Uterus (tissue), 4 donors: ENCODE measurements around the gene CRPPA. TPM values are rescaled to one million over a fixed set of nuclear protein-coding genes. Genes with fewer than 3 reads are reported as not detected.
A peak's percentile ranks its signal among the peaks of the same experiment; 100 is the strongest.

Experiments
- DNase-seq, 2 donors: peaks; one replicate each; pipeline ENCODE4 v3.0.0-alpha.2; 2019 to 2020
- H3K27ac ChIP-seq, 2 donors: fragments of 200-600 bp; sonication (generic); 1 replicate in 1 of 2; 2 replicates in 1 of 2; pipeline ENCODE4 v1.5.1; 2016 to 2018
- H3K27me3 ChIP-seq, 2 donors: fragments of 200-600 bp; sonication (generic); one replicate each; pipeline ENCODE4 v1.5.1; 2018 to 2019; ENCODE audit warnings: control low read depth in 1 of 2
- H3K36me3 ChIP-seq, 2 donors: fragments of 200-600 bp; sonication (generic); one replicate each; pipeline ENCODE4 v1.5.1; 2019; ENCODE audit warnings: control low read depth in 1 of 2
- H3K4me1 ChIP-seq, 2 donors: fragments of 200-600 bp; sonication (generic); one replicate each; pipeline ENCODE4 v1.5.1; 2018 to 2019; ENCODE audit warnings: control low read depth in 1 of 2
- H3K4me3 ChIP-seq, 2 donors: fragments of 200-600 bp; sonication (generic); 1 replicate in 1 of 2; 2 replicates in 1 of 2; pipeline ENCODE4 v1.5.1; 2018 to 2019; ENCODE audit warnings: mild to moderate bottlenecking in 1 of 2
- H3K9me3 ChIP-seq, 2 donors: fragments of 200-600 bp; sonication (generic); one replicate each; pipeline ENCODE4 v1.5.1; 2019; ENCODE audit warnings: control low read depth in 1 of 2
- CTCF ChIP-seq, 4 experiments: fragments of 200-600 bp in 2 of 4; fragments of 450-650 bp in 2 of 4; sonication (generic) in 2 of 4; IDR thresholded peaks; one replicate each; pipeline ENCODE4 v1.5.1; 2016 to 2019; ENCODE audit warnings: antibody characterized with exemption in 4 of 4, mild to moderate bottlenecking in 2 of 4, moderate library complexity in 1 of 4
- POLR2A ChIP-seq, 2 donors: fragments of 450-650 bp; IDR thresholded peaks; one replicate each; pipeline ENCODE4 v1.6.1; 2016; ENCODE audit warnings: antibody characterized with exemption in 2 of 2, mild to moderate bottlenecking in 1 of 2, moderate library complexity in 1 of 2
- intact Hi-C: fragments of 100-400 bp; cut with DNase I; formaldehyde crosslinking; loops from one replicate; pipeline ENCODE4 v1.15.1; 2023; ENCODE audit warnings: low total_unique reads
- total RNA-seq, 4 donors: library from RNA; depleted of rRNA in 3 of 4; stranded (reverse); fragments of >200 nt in 3 of 4; gene quantifications; one replicate each; pipeline versions ENCODE4 v1.1.0 to v1.2.4, GENCODE V29; 2014 to 2023
- donor health status: DM: yes; HTN: yes; CAD: no.

Gene CRPPA
- total RNA-seq, 4 donors from 2014 or later = 0.29 to 8.6 (median 3.5) TPM

- TF ChIP-seq POLR2A (IDR thresholded peaks at IDR 0.05) (no peak), CTCF (IDR thresholded peaks at IDR 0.05) (no peak)
Measured at GRCh38 chr7:16432425-16432731, 11.0 kb upstream of the CRPPA start.

GRCh38 chr7:16431646-16432424, 10.5 kb upstream of the CRPPA start:
- intact Hi-C loops = no loop called here
- DNase-seq = no peak
- no peak overlapping the region for H3K27ac ChIP-seq

More at GRCh38 chr7:16432425-16432731, 11.0 kb upstream of the CRPPA start:
- no peak for DNase-seq
- H3K27ac ChIP-seq = no peak overlapping the region
- no peak overlapping the region for H3K4me3 ChIP-seq
- no peaks in the 10 kb centered on the region for H3K36me3 ChIP-seq
- no peaks in the 10 kb centered on the region for H3K9me3 ChIP-seq
- intact Hi-C loops = no loop called here
- H3K27me3 ChIP-seq = peaks cover 0 to 3% of the 10 kb centered on the region in 2 donors
- no peaks in the 10 kb centered on the region for H3K4me1 ChIP-seq

GRCh38 chr7:16430133-16430532, 8.8 kb upstream of the CRPPA start:
- Histone ChIP-seq H3K9me3 (no peaks in the 10 kb centered on the region), H3K36me3 (no peaks in the 10 kb centered on the region), H3K27ac (no peak overlapping the region), H3K4me3 (no peak overlapping the region), H3K27me3 (no peaks in the 10 kb centered on the region), H3K4me1 (no peaks in the 10 kb centered on the region)
- TF ChIP-seq POLR2A (IDR thresholded peaks at IDR 0.05) = no peak
- TF ChIP-seq CTCF (IDR thresholded peaks at IDR 0.05) = no peak
- no peak for DNase-seq
- intact Hi-C loops = no loop called here

More at GRCh38 chr7:16431646-16432424, 10.5 kb upstream of the CRPPA start:
- Histone ChIP-seq H3K9me3 (no peaks in the 10 kb centered on the region), H3K4me3 (no peak overlapping the region), H3K4me1 (no peaks in the 10 kb centered on the region), H3K27me3 (no peaks in the 10 kb centered on the region), H3K36me3 (no peaks in the 10 kb centered on the region)
- TF ChIP-seq POLR2A (IDR thresholded peaks at IDR 0.05) = no peak
- peak in 3 of 4 experiments; percentile 18 to 22 (median 22) for TF ChIP-seq CTCF (IDR thresholded peaks at IDR 0.05)

- no peak for DNase-seq
- Histone ChIP-seq H3K4me3 (no peak overlapping the region), H3K9me3 (no peaks in the 10 kb centered on the region), H3K27me3 (no peaks in the 10 kb centered on the region), H3K36me3 (no peaks in the 10 kb centered on the region), H3K27ac (no peak overlapping the region), H3K4me1 (no peaks in the 10 kb centered on the region)
- TF ChIP-seq CTCF (IDR thresholded peaks at IDR 0.05) = no peak
- TF ChIP-seq POLR2A (IDR thresholded peaks at IDR 0.05) = no peak
- intact Hi-C loops = no loop called here
Measured at GRCh38 chr7:16428672-16429071, 7.3 kb upstream of the CRPPA start.

GRCh38 chr7:16428182-16428581, 6.8 kb upstream of the CRPPA start:
- no peak for DNase-seq
- H3K36me3 ChIP-seq = no peaks in the 10 kb centered on the region
- H3K27me3 ChIP-seq = no peaks in the 10 kb centered on the region
- H3K27ac ChIP-seq = no peak overlapping the region
- H3K4me3 ChIP-seq = no peak overlapping the region
- intact Hi-C loops = no loop called here
- H3K9me3 ChIP-seq = no peaks in the 10 kb centered on the region
- H3K4me1 ChIP-seq = no peaks in the 10 kb centered on the region
- TF ChIP-seq CTCF (IDR thresholded peaks at IDR 0.05) = no peak
- TF ChIP-seq POLR2A (IDR thresholded peaks at IDR 0.05) = no peak
